COLO668 (cell line): ENCODE data around the gene MYL11.

ENCODE experiments used
- DNase-seq: peaks from one replicate; lab custom pipeline; 2025; ENCODE audit not compliant: unreplicated experiment; lab: John Stamatoyannopoulos, UW

The MYL11 gene

GRCh38 chr16:30353438-30354129 lies 21.0 kb upstream of the MYL11 start:
- no peak for DNase-seq

- DNase-seq: no peak
Measured at GRCh38 chr16:30354423-30355143, 20.0 kb upstream of the MYL11 start.

- peak; percentile 97 for DNase-seq
Measured at GRCh38 chr16:30355144-30355953, 19.3 kb upstream of the MYL11 start, which contains the start of gene CD2BP2. Gene CD2BP2 (minus strand): TSS chr16:30355308. CDS start chr16:30354681, 627 bp downstream.

- DNase-seq: peak; percentile 39
Measured at GRCh38 chr16:30355954-30356308, 18.7 kb upstream of the MYL11 start.

GRCh38 chr16:30356401-30357084 lies 18.1 kb upstream of the MYL11 start:
- peak; percentile 59 for DNase-seq

GRCh38 chr16:30357085-30357714 lies 17.4 kb upstream of the MYL11 start:
- no peak for DNase-seq

- no peak for DNase-seq
Measured at GRCh38 chr16:30357715-30358576, 16.7 kb upstream of the MYL11 start.

- DNase-seq: no peak
Measured at GRCh38 chr16:30358577-30358936, 16.0 kb upstream of the MYL11 start.

- no peak for DNase-seq
Measured at GRCh38 chr16:30358990-30359870, 15.4 kb upstream of the MYL11 start.

GRCh38 chr16:30359871-30360170 lies 14.8 kb upstream of the MYL11 start:
- no peak for DNase-seq

- no peak for DNase-seq
Measured at GRCh38 chr16:30361180-30361579, 13.4 kb upstream of the MYL11 start.

GRCh38 chr16:30365200-30365599 lies 9.4 kb upstream of the MYL11 start:
- no peak for DNase-seq

- no peak for DNase-seq
Measured at GRCh38 chr16:30366511-30366910, 8.1 kb upstream of the MYL11 start.

GRCh38 chr16:30367349-30368009 lies 7.1 kb upstream of the MYL11 start:
- no peak for DNase-seq

- DNase-seq: peak; percentile 20
Measured at GRCh38 chr16:30368122-30368791, 6.3 kb upstream of the MYL11 start.

GRCh38 chr16:30368792-30369090 lies 5.9 kb upstream of the MYL11 start:
- no peak for DNase-seq

- peak; percentile 18 for DNase-seq
Measured at GRCh38 chr16:30369091-30369937, 5.3 kb upstream of the MYL11 start.
